ENCODE measurements around the gene TRUB2.
A peak's percentile ranks its signal among the peaks of the same experiment; 100 is the strongest.

GRCh38 chr9:128370367-128370751 lies 48.1 kb upstream of the TRUB2 start:
- TF ChIP-seq, protein P1, sequence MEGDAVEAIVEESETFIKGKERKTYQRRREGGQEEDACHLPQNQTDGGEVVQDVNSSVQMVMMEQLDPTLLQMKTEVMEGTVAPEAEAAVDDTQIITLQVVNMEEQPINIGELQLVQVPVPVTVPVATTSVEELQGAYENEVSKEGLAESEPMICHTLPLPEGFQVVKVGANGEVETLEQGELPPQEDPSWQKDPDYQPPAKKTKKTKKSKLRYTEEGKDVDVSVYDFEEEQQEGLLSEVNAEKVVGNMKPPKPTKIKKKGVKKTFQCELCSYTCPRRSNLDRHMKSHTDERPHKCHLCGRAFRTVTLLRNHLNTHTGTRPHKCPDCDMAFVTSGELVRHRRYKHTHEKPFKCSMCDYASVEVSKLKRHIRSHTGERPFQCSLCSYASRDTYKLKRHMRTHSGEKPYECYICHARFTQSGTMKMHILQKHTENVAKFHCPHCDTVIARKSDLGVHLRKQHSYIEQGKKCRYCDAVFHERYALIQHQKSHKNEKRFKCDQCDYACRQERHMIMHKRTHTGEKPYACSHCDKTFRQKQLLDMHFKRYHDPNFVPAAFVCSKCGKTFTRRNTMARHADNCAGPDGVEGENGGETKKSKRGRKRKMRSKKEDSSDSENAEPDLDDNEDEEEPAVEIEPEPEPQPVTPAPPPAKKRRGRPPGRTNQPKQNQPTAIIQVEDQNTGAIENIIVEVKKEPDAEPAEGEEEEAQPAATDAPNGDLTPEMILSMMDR (optimal IDR thresholded peaks at IDR 0.05 in 1 of 3, IDR thresholded peaks at IDR 0.05 in 1 of 3, conservative IDR thresholded peaks at IDR 0.05 in 1 of 3; ENCODE audit: extremely low read depth in 1 of 3, insufficient read depth in 2 of 3, low read length in 3 of 3) = peak in 2 of 3 experiments; percentile 4 to 8
- TF ChIP-seq EZH2 (IDR thresholded peaks at IDR 0.05; ENCODE audit: low read length) = no peak

Measured in keratinocyte (primary cell).